GM18873 (cell line): Measurements from ENCODE around the gene CLDN3.
"Not testable (repeated sequence)": the region's sequence is repeated elsewhere in the genome, so short reads cannot be mapped to it uniquely, and the experiment has no call there.

Experiments
- ATAC-seq: cut with Tn5 transposase; IDR thresholded peaks from one replicate; pipeline ENCODE4 v1.9.1; 2021; ENCODE audit warnings: mild to moderate bottlenecking, moderate library complexity, moderate number of reproducible peaks; ENCODE audit not compliant: unreplicated experiment, low FRiP score

CLDN3 gene

GRCh38 chr7:73738220-73738611 lies 31.9 kb downstream of the CLDN3 start:
- ATAC-seq, result no peak

DNA sequence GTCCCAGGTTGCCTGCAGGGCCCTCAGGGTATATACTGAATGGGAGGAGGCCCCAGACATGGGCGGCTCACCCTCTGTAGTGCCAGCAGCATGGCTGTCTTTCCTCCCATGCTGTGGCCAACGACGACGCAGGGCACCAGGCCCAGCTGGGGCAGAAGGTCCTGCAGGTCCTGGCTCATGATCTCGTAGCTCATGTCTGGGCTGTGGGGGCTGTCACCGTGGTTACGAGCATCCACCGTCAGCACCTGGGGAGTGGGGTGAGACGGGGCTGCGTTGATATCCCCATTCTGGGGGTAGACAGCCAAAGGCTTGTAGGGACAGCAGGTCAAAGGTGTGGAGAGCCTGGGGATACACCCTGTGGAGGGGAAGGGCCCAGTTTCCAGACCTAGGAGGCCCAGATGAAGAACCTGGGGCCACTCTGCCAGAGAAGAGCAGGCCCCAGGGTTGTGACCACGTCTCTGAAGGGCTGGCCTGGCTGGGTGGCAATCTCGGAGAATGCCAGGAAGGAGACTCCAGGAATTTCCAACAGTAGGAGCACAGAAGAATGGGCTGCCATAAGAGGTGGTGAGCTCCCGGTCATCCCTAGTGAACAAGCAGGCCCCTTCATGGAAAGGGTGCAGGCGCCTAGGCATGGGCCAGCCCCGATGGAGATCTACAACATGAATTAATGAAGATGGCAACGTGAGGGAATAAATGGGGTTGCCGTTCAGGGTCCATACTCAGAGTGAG lies 32.4 kb downstream of the CLDN3 start:
- ATAC-seq, result no peak

GRCh38 chr7:73736885-73737284 lies 33.2 kb downstream of the CLDN3 start:
- ATAC-seq, result no peak

- ATAC-seq, result no peak
Measured at GRCh38 chr7:73735528-73735905, 34.6 kb downstream of the CLDN3 start.

DNA sequence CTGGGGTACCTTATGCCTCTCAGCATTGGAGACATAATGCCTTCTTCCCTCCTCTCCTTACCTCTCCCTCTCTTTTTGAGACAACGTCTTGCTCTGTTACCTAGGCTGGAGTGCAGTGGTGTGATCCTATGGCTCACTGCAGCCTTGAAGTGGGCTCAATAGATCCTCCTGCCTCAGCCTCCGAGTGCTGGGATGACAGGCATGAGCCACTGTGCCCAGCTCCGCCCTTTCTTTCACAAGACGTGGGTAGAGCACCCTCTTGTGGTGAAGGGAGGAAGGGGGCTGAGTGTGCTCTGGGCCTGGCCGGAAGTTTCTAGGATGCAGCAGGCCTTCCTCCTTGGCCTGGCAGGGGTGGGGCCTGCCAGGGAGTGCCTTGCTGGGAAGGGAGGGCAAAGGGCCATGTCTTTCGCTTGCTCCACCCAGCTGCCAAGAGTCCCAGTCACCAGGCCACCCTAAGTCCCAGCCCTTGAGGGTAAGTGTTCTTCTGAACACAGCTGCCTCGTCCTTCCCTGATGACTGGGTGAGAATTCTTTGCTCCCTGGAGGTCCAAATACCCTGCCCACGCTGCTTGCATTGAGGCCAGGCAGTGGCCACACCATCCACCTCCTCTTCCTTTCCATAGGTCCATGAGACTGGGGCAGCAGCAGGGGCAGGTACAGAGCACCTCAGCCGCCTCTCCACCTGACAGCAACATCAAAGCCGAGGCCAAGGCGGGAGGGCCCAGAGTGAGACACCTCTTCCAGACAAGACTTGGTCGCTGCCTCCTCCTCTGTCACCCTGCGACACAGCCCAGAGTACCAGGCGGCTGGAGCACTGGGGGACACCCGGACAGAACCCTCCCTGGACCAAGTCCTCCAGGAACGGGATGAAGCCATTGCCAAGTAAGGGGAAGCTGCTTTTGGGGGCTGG lies 35.2 kb downstream of the CLDN3 start:
- ATAC-seq, result peak; percentile 33

DNA sequence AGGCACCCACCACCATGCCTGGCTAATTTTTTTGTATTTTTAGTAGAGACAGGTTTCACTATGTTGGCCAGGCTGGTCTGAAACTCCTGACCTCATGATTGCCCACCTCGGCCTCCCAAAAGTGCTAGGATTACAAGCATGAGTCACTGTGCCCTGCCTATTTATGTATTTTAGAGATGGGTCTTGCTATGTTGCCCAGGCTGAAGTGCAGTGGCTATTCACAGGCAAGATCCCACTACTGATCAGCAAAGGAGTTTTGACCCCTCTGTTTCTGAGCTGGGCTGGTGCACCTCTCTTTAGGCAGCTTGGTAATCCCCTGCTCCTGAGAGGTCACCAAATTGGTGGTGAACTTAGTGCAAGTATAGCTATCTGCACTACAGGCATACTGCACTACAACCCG lies 37.7 kb downstream of the CLDN3 start:
- ATAC-seq, result no peak

DNA sequence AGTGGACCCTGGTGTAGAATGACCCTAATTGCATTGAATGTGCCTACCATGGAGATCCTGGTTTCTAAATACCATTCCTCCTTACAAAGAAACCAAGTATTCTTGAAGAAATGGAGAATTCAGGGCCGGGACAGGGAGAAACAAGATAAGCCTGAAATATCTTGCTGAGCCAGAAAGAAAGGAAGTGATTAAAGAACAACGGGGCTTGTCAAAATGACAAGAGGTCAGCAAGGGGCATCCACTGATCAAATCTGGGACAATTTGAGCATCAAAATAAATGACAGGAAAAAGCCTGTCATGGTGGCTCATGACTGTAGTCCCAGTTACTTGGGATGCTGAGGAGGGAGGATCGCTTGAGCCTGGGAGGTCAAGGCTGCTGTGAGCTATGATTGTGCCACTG lies 39.6 kb downstream of the CLDN3 start:
- ATAC-seq, result no peak

GRCh38 chr7:73728551-73728950 lies 41.5 kb downstream of the CLDN3 start:
- ATAC-seq, result no peak

- no peak for ATAC-seq
Measured at GRCh38 chr7:73727952-73728351, 42.1 kb downstream of the CLDN3 start.

- ATAC-seq, result no peak
Measured at GRCh38 chr7:73726083-73726466, 44.0 kb downstream of the CLDN3 start.

- no peak for ATAC-seq
Measured at GRCh38 chr7:73723813-73724212, 46.3 kb downstream of the CLDN3 start.

GRCh38 chr7:73722785-73723184 lies 47.3 kb downstream of the CLDN3 start:
- ATAC-seq, result no peak

GRCh38 chr7:73722182-73722581 lies 47.9 kb downstream of the CLDN3 start:
- ATAC-seq, result not testable (repeated sequence)

GRCh38 chr7:73721377-73721817 lies 48.7 kb downstream of the CLDN3 start:
- no peak for ATAC-seq

DNA sequence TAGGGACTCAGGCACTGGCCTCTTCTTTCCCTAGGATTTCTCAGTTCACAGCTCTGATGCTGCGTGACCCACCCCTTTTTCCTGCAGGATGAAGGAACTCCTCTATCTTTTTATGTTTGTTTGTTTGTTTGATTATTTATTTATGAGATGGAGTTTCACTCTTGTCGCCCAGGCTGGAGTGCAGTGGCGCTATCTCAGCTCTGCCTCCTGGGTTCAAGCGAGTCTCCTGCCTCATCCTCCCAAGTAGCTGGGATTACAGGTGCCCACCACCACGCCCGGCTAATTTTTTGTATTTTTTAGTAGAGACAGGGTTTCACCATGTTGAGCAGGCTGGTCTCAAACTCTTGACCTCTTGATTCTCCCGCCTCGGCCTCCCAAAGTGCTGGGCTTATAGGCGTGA lies 49.6 kb downstream of the CLDN3 start:
- not testable (repeated sequence) for ATAC-seq

DNA sequence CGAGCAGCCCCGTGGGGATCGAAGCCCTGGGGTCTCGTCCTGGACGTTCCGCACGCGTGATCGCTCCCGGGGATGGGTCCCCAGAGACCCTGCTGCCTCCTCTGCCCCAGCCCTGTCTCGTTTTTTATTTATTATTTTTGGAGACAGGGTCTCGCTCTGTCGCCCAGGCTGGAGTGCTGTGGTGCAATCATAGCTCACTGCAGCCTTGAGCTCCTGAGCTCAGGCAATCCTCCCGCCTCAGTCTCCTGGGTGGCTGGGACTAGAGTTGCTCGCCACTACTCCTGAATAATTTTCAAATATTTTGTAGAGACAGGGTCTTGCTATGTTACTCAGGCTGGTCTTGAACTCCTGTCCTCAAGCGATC lies 50.3 kb downstream of the CLDN3 start:
- no peak for ATAC-seq
